ENCODE measurements around the gene CALN1. TPM values are rescaled to one million over a fixed set of nuclear protein-coding genes. Genes with fewer than 3 reads are reported as not detected.

Gene CALN1
- polyA plus RNA-seq, 1 experiment, result not detected

- H3K27me3 ChIP-seq (ENCODE audit: control insufficient read depth, insufficient read depth, low read length), result no peaks in the 10 kb centered on the region
- H3K9me3 ChIP-seq (ENCODE audit: control insufficient read depth, insufficient read depth, low read length), result peaks cover 45% of the 10 kb centered on the region
- H3K27ac ChIP-seq (ENCODE audit: low read depth, low read length), result no peak overlapping the region
- H3K4me3 ChIP-seq (ENCODE audit: low read depth, low read length), result no peak overlapping the region
- CTCF ChIA-PET, result no interaction called here
- TF ChIP-seq, protein P1, sequence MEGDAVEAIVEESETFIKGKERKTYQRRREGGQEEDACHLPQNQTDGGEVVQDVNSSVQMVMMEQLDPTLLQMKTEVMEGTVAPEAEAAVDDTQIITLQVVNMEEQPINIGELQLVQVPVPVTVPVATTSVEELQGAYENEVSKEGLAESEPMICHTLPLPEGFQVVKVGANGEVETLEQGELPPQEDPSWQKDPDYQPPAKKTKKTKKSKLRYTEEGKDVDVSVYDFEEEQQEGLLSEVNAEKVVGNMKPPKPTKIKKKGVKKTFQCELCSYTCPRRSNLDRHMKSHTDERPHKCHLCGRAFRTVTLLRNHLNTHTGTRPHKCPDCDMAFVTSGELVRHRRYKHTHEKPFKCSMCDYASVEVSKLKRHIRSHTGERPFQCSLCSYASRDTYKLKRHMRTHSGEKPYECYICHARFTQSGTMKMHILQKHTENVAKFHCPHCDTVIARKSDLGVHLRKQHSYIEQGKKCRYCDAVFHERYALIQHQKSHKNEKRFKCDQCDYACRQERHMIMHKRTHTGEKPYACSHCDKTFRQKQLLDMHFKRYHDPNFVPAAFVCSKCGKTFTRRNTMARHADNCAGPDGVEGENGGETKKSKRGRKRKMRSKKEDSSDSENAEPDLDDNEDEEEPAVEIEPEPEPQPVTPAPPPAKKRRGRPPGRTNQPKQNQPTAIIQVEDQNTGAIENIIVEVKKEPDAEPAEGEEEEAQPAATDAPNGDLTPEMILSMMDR (IDR thresholded peaks at IDR 0.05; ENCODE audit: low read depth, low read length), result no peak
- POLR2A ChIA-PET, result no interaction called here
- no peak for DNase-seq (ENCODE audit: low read depth, low spot score)
Measured at GRCh38 chr7:72310301-72310700, 101.8 kb downstream of the CALN1 start.

DNA sequence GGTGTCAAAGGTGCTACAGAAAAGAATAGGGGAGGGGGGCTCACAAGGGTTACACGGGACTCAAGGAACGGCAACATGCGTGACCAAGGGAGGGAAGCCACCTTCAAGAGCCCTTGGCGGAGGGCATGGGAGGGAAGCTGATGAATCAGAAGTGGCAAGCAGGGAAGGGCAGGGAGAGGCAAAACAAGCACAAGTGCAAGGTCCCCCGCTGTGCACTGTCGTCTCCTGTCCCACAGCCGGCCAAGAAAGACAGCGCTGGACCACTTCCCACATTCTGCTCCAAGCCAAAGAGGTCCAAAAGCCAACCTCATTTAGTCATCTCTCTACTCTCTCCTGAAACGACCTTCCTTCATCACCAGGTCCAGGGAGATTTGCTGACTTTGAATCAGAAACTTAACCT is 102.7 kb downstream of the CALN1 start:
- ChIA-PET CTCF (no interaction called here), POLR2A (no interaction called here)
- no peak overlapping the region for H3K27ac ChIP-seq (ENCODE audit: low read depth, low read length)
- H3K9me3 ChIP-seq (ENCODE audit: control insufficient read depth, insufficient read depth, low read length), result peaks cover 44% of the 10 kb centered on the region
- TF ChIP-seq, protein P1 (IDR thresholded peaks at IDR 0.05; ENCODE audit: low read depth, low read length), result no peak
- no peaks in the 10 kb centered on the region for H3K27me3 ChIP-seq (ENCODE audit: control insufficient read depth, insufficient read depth, low read length)
- DNase-seq (ENCODE audit: low read depth, low spot score), result no peak
- no peak overlapping the region for H3K4me3 ChIP-seq (ENCODE audit: low read depth, low read length)

DNA sequence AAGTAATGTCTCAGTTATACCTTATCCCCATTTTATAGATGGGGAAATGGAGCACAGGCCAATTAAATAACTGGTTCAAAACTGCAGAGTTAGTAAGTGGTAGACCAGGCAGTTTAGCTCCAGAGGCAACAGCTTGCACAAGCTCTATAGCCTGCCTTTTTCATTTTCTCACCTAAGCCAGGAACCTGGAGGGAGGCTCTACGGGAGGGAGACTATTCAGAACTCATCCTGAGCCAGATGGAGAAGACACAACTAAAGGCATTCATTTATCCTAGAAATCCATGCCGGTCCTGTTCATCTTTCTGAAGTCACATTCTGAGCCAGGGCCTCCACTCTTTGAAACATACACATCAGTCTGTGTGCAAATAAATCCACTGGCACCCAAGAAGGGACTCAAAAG is 103.2 kb downstream of the CALN1 start:
- no peaks in the 10 kb centered on the region for H3K27me3 ChIP-seq (ENCODE audit: control insufficient read depth, insufficient read depth, low read length)
- peaks cover 45% of the 10 kb centered on the region for H3K9me3 ChIP-seq (ENCODE audit: control insufficient read depth, insufficient read depth, low read length)
- POLR2A ChIA-PET, result no interaction called here
- TF ChIP-seq, protein P1 (IDR thresholded peaks at IDR 0.05; ENCODE audit: low read depth, low read length), result no peak
- CTCF ChIA-PET, result no interaction called here
- no peak overlapping the region for H3K27ac ChIP-seq (ENCODE audit: low read depth, low read length)
- DNase-seq (ENCODE audit: low read depth, low spot score), result no peak
- H3K4me3 ChIP-seq (ENCODE audit: low read depth, low read length), result no peak overlapping the region

DNA sequence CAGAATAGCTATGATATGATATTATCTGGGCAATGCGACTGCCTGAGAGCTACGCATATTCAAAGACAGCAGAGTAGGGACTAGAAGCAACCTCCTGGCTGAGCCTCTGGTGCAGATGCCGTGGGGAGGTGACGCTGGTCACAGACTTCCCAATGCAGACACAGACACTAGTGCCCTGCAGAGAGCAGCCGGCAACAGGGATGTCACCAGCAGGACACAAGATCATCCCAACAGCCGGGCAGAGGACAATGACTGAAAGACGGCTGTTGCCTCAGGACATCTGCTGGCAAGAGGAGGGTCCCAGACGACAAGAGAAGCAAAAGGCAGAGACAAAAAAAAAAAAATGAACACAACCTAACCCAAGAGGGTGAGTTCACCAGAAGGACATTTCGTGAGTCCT is 104.6 kb downstream of the CALN1 start:
- Histone ChIP-seq H3K9me3 (ENCODE audit: control insufficient read depth, insufficient read depth, low read length) (peaks cover 48% of the 10 kb centered on the region), H3K27me3 (ENCODE audit: control insufficient read depth, insufficient read depth, low read length) (no peaks in the 10 kb centered on the region), H3K27ac (ENCODE audit: low read depth, low read length) (no peak overlapping the region), H3K4me3 (ENCODE audit: low read depth, low read length) (no peak overlapping the region)
- ChIA-PET CTCF (no interaction called here), POLR2A (no interaction called here)
- DNase-seq (ENCODE audit: low read depth, low spot score), result no peak
- TF ChIP-seq, protein P1 (IDR thresholded peaks at IDR 0.05; ENCODE audit: low read depth, low read length), result no peak

- Histone ChIP-seq H3K9me3 (ENCODE audit: control insufficient read depth, insufficient read depth, low read length) (peaks cover 16% of the 10 kb centered on the region), H3K27ac (ENCODE audit: low read depth, low read length) (no peak overlapping the region), H3K4me3 (ENCODE audit: low read depth, low read length) (no peak overlapping the region), H3K27me3 (ENCODE audit: control insufficient read depth, insufficient read depth, low read length) (no peaks in the 10 kb centered on the region)
- ChIA-PET POLR2A (no interaction called here), CTCF (no interaction called here)
- TF ChIP-seq, protein P1 (IDR thresholded peaks at IDR 0.05; ENCODE audit: low read depth, low read length), result no peak
- DNase-seq (ENCODE audit: low read depth, low spot score), result no peak
Measured at GRCh38 chr7:72298912-72299311, 113.2 kb downstream of the CALN1 start.

All from AG04450 (cell line).